T-helper 1 cell treated with Interleukin-12 subunit alpha and Interleukin-12 subunit beta and Interleukin-4 antibody, amounts not matched to agents 30 μg/mL and 1 μg/mL, for 36 hours (primary cell): ENCODE results near the gene OPN3.

Experiments
- H3K27ac Mint-ChIP-seq: one replicate; pipeline ENCODE4 v1.8.0; 2021; ENCODE audit warnings: mild to moderate bottlenecking, mixed read lengths
- H3K27me3 Mint-ChIP-seq: one replicate; pipeline ENCODE4 v1.8.0; 2021; ENCODE audit warnings: low read depth, mixed read lengths
- H3K36me3 Mint-ChIP-seq: one replicate; pipeline ENCODE4 v1.8.0; 2021; ENCODE audit warnings: low read depth, mixed read lengths
- H3K4me1 Mint-ChIP-seq: one replicate; pipeline ENCODE4 v1.8.0; 2021; ENCODE audit warnings: low read depth, mixed read lengths
- H3K4me3 Mint-ChIP-seq: one replicate; pipeline ENCODE4 v1.8.0; 2021; ENCODE audit warnings: mild to moderate bottlenecking, moderate library complexity, mixed read lengths
- H3K9me3 Mint-ChIP-seq: one replicate; pipeline ENCODE4 v1.8.0; 2021; ENCODE audit warnings: mixed read lengths

Gene OPN3

DNA sequence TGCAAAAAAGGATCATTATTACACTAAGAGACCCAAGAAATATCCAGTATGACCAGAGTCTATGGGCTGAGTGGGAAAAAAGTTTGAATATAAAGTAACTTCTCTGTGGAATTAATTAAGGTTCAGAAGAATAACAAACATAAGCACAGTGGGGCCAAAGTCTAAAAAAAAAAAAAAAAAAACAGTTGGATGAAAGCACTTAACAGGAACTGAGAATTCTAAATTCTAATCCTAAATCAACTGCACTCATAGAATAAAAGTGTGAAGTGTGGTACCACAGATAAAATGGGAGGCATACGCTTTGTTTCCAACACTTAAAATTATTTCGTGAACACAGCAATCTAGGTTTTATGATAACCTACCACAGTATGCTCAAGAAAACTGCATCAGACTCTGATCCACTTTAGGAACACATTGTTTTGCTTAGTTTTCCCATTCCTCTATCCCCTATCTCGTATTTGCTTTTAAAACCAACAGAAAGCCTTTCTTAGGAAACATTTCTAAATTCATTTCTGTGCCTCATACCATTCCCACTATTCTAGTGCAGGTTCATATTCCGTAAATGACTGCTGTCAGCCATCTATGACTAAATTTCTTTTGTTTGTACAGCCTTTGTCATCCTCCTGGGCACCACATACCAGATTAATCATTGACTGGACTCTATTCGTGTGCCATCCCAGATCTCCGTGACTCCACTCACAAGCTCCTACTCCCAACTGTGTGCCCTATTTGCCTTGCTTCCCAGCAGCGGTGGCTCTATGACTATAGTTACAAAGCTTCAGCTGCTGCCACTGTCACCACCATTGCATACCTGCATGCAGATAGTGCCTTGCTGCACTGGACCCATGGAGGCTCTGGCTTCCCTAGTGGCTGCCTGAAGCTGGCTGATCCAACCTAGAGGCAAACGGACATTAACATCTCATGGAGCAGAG, 24.9 kb downstream of the OPN3 start:
- H3K27me3 Mint-ChIP-seq: no peaks in the 10 kb centered on the region
- H3K9me3 Mint-ChIP-seq: no peaks in the 10 kb centered on the region
- no peaks in the 10 kb centered on the region for H3K36me3 Mint-ChIP-seq
- H3K4me3 Mint-ChIP-seq: no peak overlapping the region
- H3K27ac Mint-ChIP-seq: no peak overlapping the region
- H3K4me1 Mint-ChIP-seq: peaks cover 4% of the 10 kb centered on the region

DNA sequence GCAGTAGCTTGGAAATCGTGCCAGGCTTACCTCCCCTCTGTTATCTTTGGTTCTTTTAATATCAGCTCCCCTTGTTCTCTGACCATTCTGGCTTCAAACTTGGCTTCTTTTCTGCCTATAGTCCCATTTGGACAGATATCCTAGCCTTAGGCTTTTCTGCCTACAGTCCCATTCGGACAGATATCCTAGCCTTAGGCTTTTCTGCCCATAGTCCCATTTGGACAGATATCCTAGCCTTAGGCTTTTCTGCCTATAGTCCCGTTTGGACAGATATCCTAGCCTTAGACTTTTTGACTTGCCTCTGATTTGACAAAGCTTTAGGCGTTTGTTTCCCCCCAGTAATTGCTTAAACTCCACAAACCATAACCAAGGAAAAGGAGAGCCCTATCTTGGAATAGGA, 25.6 kb downstream of the OPN3 start:
- Mint-ChIP-seq H3K4me1 (peaks cover 4% of the 10 kb centered on the region), H3K27me3 (no peaks in the 10 kb centered on the region), H3K27ac (no peak overlapping the region), H3K9me3 (no peaks in the 10 kb centered on the region), H3K4me3 (no peak overlapping the region), H3K36me3 (no peaks in the 10 kb centered on the region)

DNA sequence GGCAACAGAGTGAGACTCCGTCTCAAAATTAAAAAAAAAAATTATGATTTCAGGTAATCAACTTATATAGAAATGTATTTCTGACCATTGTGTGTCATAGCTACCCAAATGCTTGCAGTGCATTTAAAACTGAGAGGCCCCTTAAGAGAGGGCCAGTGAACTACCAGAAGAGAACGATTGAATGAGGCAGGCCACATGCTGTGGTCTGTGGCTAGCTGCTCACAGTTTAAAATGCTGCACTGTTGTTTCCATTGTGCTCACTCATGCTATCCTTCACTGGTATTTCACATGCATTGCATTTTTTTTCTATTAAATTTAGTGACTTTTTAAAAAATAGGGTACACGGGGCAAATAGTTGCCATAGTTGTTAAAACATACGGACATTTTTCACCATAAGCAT, 26.0 kb downstream of the OPN3 start:
- Mint-ChIP-seq H3K4me3 (no peak overlapping the region), H3K4me1 (peaks cover 4% of the 10 kb centered on the region), H3K36me3 (no peaks in the 10 kb centered on the region), H3K27me3 (no peaks in the 10 kb centered on the region), H3K27ac (no peak overlapping the region), H3K9me3 (no peaks in the 10 kb centered on the region)

DNA sequence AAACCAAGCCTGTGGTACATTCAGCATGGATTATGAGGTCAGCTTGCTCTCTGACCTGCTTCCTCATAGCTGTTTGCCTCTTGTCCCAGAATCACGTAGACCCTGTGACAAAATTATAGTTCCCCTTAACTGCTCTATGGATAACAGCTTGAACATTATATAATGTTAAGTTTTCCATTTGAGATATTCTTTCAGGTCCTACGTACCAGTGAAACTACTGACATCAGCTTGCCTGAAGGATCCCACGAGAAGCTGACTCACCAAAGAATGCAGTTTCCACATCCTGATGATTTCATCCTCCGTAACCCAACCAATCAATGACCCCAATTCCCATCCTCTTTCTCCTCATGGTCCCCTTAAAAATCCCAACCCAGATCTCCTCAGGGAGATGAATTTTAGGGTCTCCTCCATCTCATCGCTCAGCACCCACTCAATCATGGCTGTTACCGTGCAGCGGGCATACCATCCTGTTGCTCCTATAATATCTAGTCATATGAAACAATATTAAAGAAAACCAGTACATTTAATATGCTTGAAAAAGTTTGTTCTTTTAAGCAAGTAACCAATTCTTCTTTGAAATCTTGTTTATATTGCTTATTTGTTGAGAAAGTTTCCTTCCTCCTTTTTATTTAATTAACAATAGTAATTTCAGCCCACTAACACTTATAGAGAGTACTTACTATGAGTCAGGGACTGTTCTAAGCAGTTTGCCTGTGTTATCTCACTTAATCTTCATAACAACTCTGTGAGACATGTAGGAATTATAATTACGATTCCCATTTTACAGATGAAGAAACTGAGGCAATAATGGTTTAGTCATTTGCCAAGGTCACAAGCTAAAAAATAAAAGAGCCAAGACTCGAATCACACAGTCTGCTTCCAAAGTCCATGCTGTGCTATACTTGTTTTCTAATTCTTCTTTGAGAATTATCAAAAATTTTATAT, 27.4 kb downstream of the OPN3 start:
- Mint-ChIP-seq H3K4me3 (no peak overlapping the region), H3K36me3 (no peaks in the 10 kb centered on the region), H3K9me3 (no peaks in the 10 kb centered on the region), H3K27ac (no peak overlapping the region), H3K27me3 (no peaks in the 10 kb centered on the region), H3K4me1 (peaks cover 4% of the 10 kb centered on the region)

DNA sequence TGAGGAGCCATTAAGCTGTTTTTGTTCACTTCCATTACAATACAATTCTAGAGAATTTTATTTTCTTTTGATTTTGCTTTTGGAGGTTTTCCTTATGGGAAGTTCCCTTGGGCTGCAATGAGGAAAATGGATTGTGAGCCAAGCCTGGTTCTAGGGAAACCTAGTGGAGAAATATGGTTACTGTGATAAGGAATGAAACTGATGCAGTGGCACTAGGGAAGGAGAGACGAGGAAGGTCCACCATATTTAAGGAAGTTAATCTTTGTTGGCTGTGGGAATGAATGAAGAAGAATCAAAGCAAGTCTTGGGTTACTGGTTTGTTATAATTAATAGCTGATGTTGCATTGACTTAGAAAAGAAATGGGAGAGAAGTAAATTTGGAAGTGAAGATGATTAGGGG, 28.4 kb downstream of the OPN3 start:
- Mint-ChIP-seq H3K4me3 (no peak overlapping the region), H3K27ac (no peak overlapping the region), H3K4me1 (peaks cover 4% of the 10 kb centered on the region), H3K27me3 (no peaks in the 10 kb centered on the region), H3K9me3 (no peaks in the 10 kb centered on the region), H3K36me3 (no peaks in the 10 kb centered on the region)

DNA sequence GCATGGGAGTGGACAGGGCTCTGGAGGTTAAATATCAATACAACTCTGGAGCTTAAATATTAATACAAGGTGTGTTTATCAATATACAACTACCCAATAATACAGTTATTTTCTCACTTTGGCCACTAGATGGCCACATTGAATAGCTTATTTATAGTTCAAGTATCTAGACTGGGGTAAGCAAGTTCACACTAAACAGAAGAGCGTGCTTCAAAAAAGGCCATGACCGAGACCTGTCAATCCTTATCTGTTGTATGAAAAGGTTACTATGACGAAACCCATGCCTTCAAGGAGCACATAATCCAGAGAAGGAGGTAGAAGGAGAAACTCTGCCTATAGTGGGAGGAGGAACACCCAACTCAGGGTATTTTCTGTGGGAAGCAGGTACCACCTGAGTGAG, 29.1 kb downstream of the OPN3 start:
- no peak overlapping the region for H3K27ac Mint-ChIP-seq
- no peaks in the 10 kb centered on the region for H3K9me3 Mint-ChIP-seq
- no peaks in the 10 kb centered on the region for H3K36me3 Mint-ChIP-seq
- H3K4me1 Mint-ChIP-seq: peaks cover 4% of the 10 kb centered on the region
- H3K27me3 Mint-ChIP-seq: no peaks in the 10 kb centered on the region
- no peak overlapping the region for H3K4me3 Mint-ChIP-seq

DNA sequence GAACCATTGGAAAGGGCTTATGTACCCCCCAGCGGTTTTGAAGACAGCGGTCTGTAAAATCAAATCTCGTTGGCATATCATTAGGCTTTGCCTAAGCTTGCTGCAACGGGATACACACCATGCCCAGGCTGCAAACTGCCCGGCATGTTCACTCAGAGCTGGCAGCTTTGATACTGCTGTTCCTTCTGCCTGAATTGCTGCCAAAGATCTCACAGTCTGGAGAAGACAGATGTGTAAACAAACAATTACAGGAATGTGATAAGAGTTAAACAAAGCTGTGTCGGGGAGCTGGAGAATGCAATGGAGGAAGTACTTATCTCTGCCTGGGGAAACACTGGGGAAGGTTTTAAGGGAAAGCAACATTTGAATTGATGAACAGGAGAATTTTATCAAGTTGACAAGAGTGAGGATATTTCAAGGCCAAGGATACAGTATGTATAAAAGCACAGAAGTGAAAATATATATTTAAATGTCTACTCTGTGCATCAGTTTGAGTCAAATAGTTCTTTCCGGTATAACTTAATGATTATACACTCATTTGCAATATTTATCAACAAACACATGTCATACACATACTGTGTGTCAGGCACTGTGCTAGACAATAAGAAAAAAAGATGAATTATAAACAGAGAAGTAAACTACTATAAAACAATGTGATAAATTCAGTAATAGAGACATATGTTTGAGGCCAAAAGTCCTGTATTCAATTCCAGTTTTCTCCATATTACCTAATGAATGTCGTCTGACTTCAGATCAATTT, 29.9 kb downstream of the OPN3 start:
- Mint-ChIP-seq H3K27ac (no peak overlapping the region), H3K36me3 (no peaks in the 10 kb centered on the region), H3K4me3 (no peak overlapping the region), H3K4me1 (peaks cover 4% of the 10 kb centered on the region), H3K27me3 (no peaks in the 10 kb centered on the region), H3K9me3 (no peaks in the 10 kb centered on the region)

DNA sequence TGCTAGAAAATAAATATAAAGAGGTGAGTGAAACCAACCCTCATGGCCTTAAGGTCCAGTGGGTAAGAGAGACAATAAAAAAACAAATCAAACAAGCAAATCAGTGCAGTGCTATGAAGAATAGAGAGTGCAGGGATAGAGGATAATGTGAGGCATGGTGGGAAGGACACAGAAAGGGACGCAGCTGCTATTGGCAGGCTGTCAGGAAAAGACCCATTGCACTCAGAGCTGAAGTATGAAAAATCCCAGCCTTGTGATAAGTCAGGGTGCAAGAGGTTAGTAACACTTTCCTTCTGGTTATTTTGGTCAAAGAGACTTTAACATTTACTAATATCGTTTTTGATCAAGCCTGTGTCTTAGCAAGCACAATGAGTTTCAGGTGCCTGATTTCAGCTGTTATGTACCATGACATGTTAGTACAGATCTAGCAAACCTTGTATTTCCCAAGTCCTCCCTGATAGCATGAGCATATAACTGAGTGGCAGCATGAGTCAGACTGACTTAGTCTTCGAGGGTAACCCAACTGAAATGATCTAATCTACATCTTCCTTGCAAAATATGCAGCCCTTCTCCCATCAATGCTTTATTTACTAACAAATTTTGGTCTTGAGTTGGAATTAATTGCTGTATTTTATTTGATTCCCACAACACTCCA, 31.7 kb downstream of the OPN3 start:
- no peak overlapping the region for H3K27ac Mint-ChIP-seq
- no peak overlapping the region for H3K4me3 Mint-ChIP-seq
- no peaks in the 10 kb centered on the region for H3K36me3 Mint-ChIP-seq
- H3K4me1 Mint-ChIP-seq: peaks cover 4% of the 10 kb centered on the region
- H3K9me3 Mint-ChIP-seq: no peaks in the 10 kb centered on the region
- H3K27me3 Mint-ChIP-seq: no peaks in the 10 kb centered on the region

DNA sequence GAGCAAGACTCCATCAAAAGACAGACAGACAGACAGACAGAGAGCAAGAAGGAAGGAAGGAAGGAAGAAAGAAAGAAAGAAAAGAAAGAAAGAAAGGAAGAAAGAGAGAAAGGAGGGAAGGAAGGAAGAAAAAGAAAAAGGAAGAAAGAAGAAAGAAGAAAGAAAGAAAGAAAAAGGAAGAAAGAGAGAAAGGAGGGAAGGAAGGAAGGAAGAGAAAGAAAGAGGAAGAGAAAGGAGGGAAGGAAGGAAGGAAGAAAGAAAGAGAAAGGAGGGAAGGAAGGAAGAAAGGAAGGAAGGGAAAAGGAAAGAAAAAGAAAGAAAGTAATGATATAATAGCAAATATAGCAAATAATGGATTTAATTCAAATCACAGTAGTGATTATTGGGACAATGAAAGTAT, 32.7 kb downstream of the OPN3 start:
- no peaks in the 10 kb centered on the region for H3K36me3 Mint-ChIP-seq
- no peaks in the 10 kb centered on the region for H3K4me1 Mint-ChIP-seq
- no peak overlapping the region for H3K4me3 Mint-ChIP-seq
- no peaks in the 10 kb centered on the region for H3K9me3 Mint-ChIP-seq
- no peaks in the 10 kb centered on the region for H3K27me3 Mint-ChIP-seq
- H3K27ac Mint-ChIP-seq: no peak overlapping the region

DNA sequence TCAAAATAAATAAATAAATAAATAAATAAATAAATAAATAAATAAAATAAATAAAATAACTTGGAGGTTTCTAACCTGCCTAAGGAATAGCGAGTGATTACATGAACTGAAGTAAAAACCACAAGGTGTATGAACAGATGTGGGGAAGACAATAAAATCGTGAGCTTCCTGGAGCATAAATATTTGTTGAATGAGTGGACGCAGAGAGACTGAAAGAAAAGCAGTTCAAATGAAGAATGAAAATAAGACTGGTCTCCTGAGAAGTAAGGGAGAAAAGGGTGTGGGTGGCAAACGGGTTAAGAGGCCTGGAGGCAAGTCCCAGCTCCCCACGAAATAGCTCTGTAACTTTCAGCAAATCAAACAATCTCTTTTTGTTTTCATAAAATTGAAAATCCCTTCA, 33.6 kb downstream of the OPN3 start:
- Mint-ChIP-seq H3K4me1 (no peaks in the 10 kb centered on the region), H3K4me3 (no peak overlapping the region), H3K27me3 (no peaks in the 10 kb centered on the region), H3K36me3 (no peaks in the 10 kb centered on the region), H3K27ac (no peak overlapping the region), H3K9me3 (no peaks in the 10 kb centered on the region)

DNA sequence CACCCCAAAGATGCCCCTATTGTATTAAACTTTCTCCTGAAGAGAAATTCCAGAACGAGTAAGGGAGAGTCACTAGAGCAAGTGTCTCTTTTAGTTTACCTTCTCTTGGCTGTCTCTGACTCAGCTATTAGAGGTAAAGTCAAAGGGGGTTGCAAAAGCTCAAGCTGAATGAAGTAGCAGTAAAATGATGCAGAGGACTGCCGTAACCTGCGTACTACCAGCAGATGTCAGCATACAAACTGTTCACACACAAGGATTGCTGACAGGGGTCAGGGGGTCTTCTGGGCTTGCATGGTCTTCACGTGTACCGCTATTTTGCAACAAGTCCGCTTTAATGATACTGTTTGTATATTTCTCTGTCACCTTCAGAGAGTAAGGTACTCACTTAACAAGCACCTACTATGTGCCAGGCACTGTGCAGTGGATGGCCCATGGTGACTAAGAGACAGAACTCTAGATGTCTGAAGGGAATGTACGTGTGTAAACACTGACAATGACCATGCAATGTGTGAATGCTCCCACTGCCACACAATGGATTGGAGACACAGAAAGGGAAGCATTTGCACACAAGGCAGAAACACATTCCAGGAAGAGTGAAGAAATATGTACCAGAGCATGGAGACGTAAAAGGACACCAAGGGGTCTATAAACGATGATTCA, 34.9 kb downstream of the OPN3 start:
- Mint-ChIP-seq H3K27ac (no peak overlapping the region), H3K4me1 (no peaks in the 10 kb centered on the region), H3K27me3 (no peaks in the 10 kb centered on the region), H3K36me3 (no peaks in the 10 kb centered on the region), H3K4me3 (no peak overlapping the region), H3K9me3 (no peaks in the 10 kb centered on the region)

DNA sequence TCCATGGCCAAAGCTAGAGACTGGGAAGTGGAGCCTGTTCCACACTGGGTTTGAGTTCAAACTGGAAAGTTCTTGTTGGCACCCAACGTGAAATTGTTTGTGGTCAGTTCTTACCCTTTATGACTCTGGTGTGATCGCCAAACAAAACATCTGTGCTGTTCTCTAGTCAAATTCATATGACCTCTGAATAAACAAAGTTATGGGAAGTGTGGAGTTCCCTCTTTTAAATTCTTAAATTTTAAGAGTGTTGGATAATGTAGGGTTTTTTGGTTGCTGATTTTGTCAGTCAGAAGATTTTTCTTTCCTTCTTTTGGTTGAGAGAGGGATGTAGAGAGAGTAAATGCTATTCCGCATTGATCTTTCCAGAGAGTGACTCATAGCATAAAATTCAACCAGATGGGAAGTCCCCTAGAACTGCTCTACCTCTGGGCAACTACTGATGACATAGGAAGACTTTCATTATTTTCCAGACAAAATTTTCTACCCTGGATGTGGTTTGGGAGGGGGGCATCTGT, 36.4 kb downstream of the OPN3 start:
- Mint-ChIP-seq H3K36me3 (no peaks in the 10 kb centered on the region), H3K9me3 (no peaks in the 10 kb centered on the region), H3K27me3 (no peaks in the 10 kb centered on the region), H3K4me3 (no peak overlapping the region), H3K4me1 (no peaks in the 10 kb centered on the region), H3K27ac (no peak overlapping the region)

DNA sequence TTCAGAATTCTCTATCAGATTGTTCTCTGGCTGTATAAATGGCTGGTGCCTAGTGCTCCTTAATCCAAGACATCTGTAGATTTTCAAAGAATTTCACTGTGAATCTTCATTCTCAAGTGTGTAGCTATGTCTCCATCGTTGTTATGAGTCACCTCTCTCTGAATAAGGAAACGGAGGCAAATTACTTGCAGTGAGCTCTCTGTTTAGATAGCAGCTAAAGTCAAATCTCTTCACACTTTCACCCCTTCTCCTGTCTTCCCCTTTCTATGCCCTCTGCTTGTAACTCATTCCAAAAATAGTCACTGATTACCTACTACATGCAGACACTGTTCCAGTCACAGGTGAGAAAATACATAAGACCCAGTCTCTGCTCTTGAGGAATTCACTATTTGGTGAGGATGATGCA, 39.7 kb downstream of the OPN3 start:
- no peaks in the 10 kb centered on the region for H3K36me3 Mint-ChIP-seq
- no peak overlapping the region for H3K27ac Mint-ChIP-seq
- H3K27me3 Mint-ChIP-seq: no peaks in the 10 kb centered on the region
- H3K9me3 Mint-ChIP-seq: no peaks in the 10 kb centered on the region
- no peak overlapping the region for H3K4me3 Mint-ChIP-seq
- H3K4me1 Mint-ChIP-seq: no peaks in the 10 kb centered on the region
